Natural killer cell treated with Interleukin-12 subunit alpha and Interleukin-12 subunit beta and Interleukin-15 and Interleukin-18, amount 100 ng/mL, for 72 hours (primary cell): Measurements from ENCODE around the gene KCTD2. TPM values are rescaled to one million over a fixed set of nuclear protein-coding genes. Genes with fewer than 3 reads are reported as not detected.
"Not testable (repeated sequence)": the region's sequence is repeated elsewhere in the genome, so short reads cannot be mapped to it uniquely, and the experiment has no call there.

Source experiments
- ATAC-seq, 2 donors: fragments of 150-1000 bp; cut with Tn5 transposase in 1 of 2; sonication (Bioruptor Pico), chemical (Tn5 transposase) in 1 of 2; 2 replicates each; pipeline ENCODE4 v1.10.0; 2021
- DNase-seq: peaks from one replicate; pipeline ENCODE4 v3.0.0; 2022; ENCODE audit warnings: low spot score
- H3K27ac Mint-ChIP-seq, 2 donors: 1 replicate in 1 of 2; 2 replicates in 1 of 2; pipeline ENCODE4 v1.8.0; 2022; ENCODE audit warnings: mixed read lengths in 2 of 2, mild to moderate bottlenecking in 1 of 2, moderate library complexity in 1 of 2
- H3K27me3 Mint-ChIP-seq, 2 donors: 1 replicate in 1 of 2; 2 replicates in 1 of 2; pipeline ENCODE4 v1.8.0; 2022; ENCODE audit warnings: mixed read lengths in 2 of 2
- H3K36me3 Mint-ChIP-seq: one replicate; pipeline ENCODE4 v1.8.0; 2022; ENCODE audit warnings: mixed read lengths
- H3K4me1 Mint-ChIP-seq, 2 donors: 1 replicate in 1 of 2; 2 replicates in 1 of 2; pipeline ENCODE4 v1.8.0; 2022; ENCODE audit warnings: low read depth in 2 of 2, mixed read lengths in 2 of 2, mild to moderate bottlenecking in 1 of 2
- H3K4me3 Mint-ChIP-seq: one replicate; pipeline ENCODE4 v1.8.0; 2022; ENCODE audit warnings: mixed read lengths
- H3K9me3 Mint-ChIP-seq: 2 replicates; pipeline ENCODE4 v1.8.0; 2022; ENCODE audit warnings: mixed read lengths
- total RNA-seq, 2 donors: library from RNA; stranded (reverse); gene quantifications; one replicate each; pipeline ENCODE4 v1.2.3, GENCODE V29; 2022

Gene KCTD2
- total RNA-seq, 2 donors from 2014 or later, result 20.0 to 20.1 TPM

DNA sequence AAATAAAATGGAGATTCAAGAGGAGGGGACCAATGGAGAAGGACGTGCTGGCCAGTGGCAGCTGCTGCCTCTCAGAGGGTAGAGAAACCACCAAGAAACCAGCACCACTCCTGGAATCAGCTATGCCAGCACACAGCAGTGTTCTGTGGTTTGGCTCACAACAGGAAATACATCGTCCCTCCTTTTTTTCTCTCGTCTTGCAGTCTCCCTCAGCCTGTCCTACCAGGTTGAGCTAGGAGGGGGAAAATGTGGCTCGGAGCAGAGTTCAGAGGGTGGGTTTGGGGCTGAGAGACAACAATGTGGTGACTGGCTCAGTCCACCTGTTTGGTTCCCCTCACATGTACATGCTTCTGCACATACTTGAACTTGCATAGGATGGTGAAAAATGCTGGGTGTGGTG lies 20.8 kb downstream of the KCTD2 start:
- Mint-ChIP-seq H3K4me3 (no peak overlapping the region), H3K27me3 (no peaks in the 10 kb centered on the region), H3K27ac (no peak overlapping the region)

DNA sequence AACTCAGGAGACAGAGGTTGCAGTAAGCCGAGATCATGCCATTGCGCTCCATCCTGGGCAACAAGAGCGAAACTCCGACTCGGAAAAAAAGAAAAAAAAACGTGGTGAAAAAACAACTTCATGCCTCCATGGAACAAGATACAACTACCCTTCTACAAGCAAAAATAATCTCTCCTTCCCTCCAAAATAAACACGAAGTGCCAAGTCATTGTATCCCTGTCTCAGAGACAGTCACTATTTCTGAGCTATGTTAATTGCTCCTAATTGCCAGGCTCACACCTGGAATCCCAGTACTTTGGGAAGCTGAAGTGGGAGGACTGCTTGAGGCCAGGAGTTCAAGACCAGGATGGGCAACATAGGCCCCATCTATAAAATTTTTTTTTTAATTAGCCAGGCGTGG lies 21.7 kb downstream of the KCTD2 start:
- DNase-seq (no peak), ATAC-seq (no peak)
- Mint-ChIP-seq H3K4me3 (no peak overlapping the region), H3K27ac (no peak overlapping the region), H3K4me1 (peaks cover 6 to 19% of the 10 kb centered on the region in 2 donors), H3K36me3 (peaks cover 4% of the 10 kb centered on the region), H3K9me3 (no peaks in the 10 kb centered on the region), H3K27me3 (no peaks in the 10 kb centered on the region)

More for the DNA sequence above, 20.8 kb downstream of the KCTD2 start:
- no peaks in the 10 kb centered on the region for H3K9me3 Mint-ChIP-seq
- peak in 1 of 2 donors; percentile 71 for ATAC-seq
- no peak for DNase-seq
- H3K36me3 Mint-ChIP-seq, result peaks cover 4% of the 10 kb centered on the region
- H3K4me1 Mint-ChIP-seq, result peaks cover 6 to 19% of the 10 kb centered on the region in 2 donors

DNA sequence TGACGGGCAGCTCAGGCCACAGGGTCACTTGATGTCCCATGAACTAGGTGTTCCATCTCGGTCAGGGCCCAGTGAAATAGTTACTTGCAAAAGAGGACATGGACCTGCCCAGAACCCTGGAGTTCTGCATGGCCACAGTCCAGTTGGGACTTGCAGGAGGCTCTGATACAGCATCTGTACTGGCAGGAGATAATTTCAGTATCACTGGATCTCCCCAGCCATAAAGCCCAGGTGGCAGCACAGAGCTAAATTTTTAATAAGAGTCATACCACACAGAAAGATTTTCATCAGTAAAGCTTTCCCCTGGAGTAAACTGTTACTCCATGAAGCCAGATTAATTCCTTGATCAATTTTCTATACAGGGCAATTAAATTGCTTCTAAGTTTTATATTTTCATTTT lies 22.8 kb downstream of the KCTD2 start:
- H3K27ac Mint-ChIP-seq, result no peak overlapping the region
- DNase-seq (no peak), ATAC-seq (no peak)
- no peaks in the 10 kb centered on the region for H3K36me3 Mint-ChIP-seq
- no peaks in the 10 kb centered on the region for H3K27me3 Mint-ChIP-seq
- H3K4me3 Mint-ChIP-seq, result no peak overlapping the region
- peaks cover 6 to 19% of the 10 kb centered on the region in 2 donors for H3K4me1 Mint-ChIP-seq
- H3K9me3 Mint-ChIP-seq, result no peaks in the 10 kb centered on the region

DNA sequence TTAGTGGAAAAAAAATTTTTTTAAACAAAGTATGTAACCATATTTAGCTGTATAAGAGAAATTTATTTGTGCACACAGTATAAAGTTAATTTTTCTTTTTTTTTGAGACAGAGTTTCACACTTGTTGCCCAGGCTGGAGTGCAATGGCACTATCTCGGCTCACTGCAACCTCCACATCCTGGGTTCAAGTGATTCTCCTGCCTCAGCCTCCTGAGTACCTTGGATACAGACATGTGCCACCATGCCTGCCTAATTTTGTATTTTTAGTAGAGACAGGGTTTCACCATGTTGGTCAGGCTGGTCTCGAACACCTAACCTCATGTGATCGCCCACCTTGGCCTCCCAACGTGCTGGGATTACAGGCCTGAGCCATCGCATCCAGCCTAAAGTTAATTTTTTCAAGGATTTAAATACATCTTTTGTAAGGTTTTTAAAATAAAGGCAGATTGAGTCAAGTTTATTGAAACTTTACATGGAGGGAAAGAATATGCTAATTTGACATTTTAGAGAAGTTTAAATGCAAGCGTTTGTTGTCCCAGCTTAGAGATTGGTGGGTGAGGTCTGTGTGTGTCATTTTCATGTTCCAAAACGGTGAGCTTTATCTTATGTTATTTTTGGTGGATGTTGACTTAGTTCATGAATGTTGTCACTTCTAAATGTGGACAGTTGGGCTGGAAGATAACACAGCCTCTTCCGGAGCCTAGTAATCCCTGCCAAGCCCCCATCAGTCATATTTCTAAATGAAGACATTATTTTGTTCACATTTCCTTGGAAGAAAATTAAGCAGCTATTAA lies 24.6 kb downstream of the KCTD2 start:
- not testable (repeated sequence) for DNase-seq, H3K4me1 Mint-ChIP-seq, H3K27me3 Mint-ChIP-seq, H3K9me3 Mint-ChIP-seq, ATAC-seq, H3K36me3 Mint-ChIP-seq, H3K4me3 Mint-ChIP-seq
- peak overlapping the region in 1 of 2 donors; percentile 47 for H3K27ac Mint-ChIP-seq

DNA sequence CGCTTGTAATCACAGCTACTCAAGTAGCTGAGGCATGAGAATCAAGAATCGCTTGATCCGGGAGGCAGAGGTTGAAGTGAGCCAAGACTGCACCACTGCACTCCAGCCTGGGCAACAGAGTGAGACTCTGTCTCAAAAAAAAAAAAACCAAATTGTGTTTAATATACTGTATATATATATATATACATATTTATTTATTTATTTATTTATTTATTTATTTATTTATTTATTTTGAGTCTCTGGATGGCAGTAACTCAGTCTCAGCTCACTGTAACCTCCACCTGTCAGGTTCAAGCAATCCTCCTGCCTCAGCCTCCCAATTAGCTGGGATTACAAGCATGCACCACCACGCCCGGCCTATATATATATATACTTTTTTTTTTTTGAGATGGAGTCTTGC lies 25.9 kb downstream of the KCTD2 start:
- not testable (repeated sequence) for H3K9me3 Mint-ChIP-seq, H3K4me3 Mint-ChIP-seq, H3K4me1 Mint-ChIP-seq, H3K36me3 Mint-ChIP-seq, H3K27ac Mint-ChIP-seq, H3K27me3 Mint-ChIP-seq, ATAC-seq, DNase-seq

DNA sequence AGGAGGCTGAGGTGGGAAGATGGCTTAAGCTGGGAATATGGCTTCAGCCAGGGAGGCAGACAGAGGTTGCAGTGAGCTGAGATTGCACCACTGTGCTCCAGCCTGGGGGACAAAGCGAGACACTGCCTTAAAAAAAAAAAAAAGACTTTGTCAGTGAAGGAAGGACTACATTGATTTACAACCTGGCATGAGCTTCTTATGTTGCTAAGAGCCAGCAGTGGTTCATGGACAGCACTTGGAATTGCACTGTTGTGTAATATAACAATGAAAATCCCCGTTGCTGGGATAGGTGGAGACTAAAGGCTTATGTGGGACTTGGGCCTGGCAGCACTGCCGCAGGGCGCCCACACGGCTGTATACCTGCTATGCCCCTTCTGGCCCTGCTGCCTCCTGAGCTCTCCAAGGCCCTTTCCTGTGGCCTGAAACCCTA lies 26.6 kb downstream of the KCTD2 start:
- Mint-ChIP-seq H3K4me3 (no peak overlapping the region), H3K9me3 (no peaks in the 10 kb centered on the region), H3K27me3 (no peaks in the 10 kb centered on the region), H3K27ac (no peak overlapping the region), H3K4me1 (peaks cover 0 to 4% of the 10 kb centered on the region in 2 donors), H3K36me3 (no peaks in the 10 kb centered on the region)
- ATAC-seq, result no peak
- DNase-seq, result no peak

DNA sequence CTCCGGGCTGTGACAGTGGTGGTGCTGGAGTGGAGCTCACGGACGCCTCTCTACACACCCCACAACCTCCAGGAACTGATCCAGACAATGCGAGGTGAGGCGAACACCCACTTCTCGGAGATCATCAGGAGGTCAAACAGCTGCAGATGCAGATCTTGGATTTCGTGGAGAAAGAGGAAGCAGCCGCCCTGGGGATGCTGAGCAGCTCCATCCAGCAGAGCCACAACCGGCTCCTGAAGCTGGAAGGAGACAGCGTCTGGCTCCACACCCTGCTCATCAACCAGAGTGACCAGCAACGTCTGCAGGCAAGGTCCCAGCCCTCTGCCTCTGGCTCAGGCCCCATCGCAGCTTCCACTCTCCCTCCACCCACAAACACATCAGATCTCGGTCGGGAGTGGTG lies 27.5 kb downstream of the KCTD2 start:
- ATAC-seq (no peak), DNase-seq (no peak)
- H3K27ac Mint-ChIP-seq, result no peak overlapping the region
- H3K4me3 Mint-ChIP-seq, result no peak overlapping the region
- H3K4me1 Mint-ChIP-seq, result peaks cover 0 to 4% of the 10 kb centered on the region in 2 donors
- no peaks in the 10 kb centered on the region for H3K36me3 Mint-ChIP-seq
- no peaks in the 10 kb centered on the region for H3K27me3 Mint-ChIP-seq
- H3K9me3 Mint-ChIP-seq, result no peaks in the 10 kb centered on the region

DNA sequence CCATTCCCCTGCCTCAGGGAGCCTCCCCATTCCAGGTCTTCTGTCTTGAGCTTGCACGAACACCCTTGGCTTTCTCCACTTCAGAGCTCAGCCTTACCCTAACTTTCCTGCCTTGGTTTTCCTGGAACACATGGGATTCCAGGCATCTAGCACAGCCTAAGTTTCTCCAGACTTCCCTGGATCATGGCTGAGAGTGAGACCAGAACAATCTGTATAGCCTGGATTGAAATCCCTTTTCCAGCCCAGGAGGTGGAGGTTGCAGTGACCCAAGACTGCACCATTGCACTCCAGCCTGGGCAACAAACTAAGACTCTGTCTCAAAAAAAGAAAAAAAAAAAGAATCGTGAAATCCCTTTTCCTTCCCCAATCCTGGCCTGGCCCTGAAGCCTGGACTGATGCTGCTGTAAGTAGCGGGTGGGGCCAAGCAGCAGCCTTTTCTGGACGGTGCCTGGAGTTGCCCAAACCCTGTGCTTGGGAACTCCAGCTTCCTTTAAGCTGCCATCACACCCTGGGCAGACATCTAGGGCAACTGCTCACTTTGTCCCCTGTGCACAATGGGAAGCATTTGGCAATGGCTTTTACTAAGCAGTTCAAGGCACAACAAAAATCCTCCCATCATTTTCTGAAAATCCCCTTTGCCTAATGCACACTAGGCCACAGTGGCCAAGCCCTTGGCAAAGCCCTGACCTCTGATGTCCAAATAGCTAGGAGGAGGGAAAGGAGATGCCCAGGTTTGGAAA lies 28.7 kb downstream of the KCTD2 start:
- Mint-ChIP-seq H3K27me3 (no peaks in the 10 kb centered on the region), H3K27ac (no peak overlapping the region), H3K4me3 (no peak overlapping the region), H3K9me3 (no peaks in the 10 kb centered on the region), H3K36me3 (no peaks in the 10 kb centered on the region), H3K4me1 (peaks cover 0 to 4% of the 10 kb centered on the region in 2 donors)
- ATAC-seq, result no peak
- no peak for DNase-seq

DNA sequence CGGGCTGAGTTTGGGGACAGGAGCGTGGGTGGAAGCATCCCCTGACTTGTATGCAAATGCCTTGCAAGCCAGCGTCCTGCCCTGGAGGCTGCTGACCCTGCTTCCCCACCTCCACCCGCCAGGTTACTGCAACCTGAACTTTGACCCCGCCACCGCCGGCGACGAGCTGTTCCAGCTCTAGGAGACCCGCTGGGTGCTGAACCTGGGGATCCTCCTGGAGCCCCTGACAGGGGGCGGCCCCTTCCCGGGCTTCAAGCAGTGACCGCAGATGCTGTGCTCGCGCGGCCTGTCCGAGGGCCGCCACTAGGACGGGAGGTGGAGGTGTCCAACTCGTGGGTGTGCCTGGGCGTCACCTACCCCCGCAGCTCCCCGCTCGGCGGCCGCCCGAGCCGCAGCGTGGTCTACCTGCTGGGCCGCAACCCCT lies 30.1 kb downstream of the KCTD2 start:
- ATAC-seq, result peak in 1 of 2 donors; percentile 2
- peaks cover 0 to 4% of the 10 kb centered on the region in 2 donors for H3K4me1 Mint-ChIP-seq
- DNase-seq, result no peak
- peak overlapping the region; percentile 81 for H3K4me3 Mint-ChIP-seq
- no peaks in the 10 kb centered on the region for H3K9me3 Mint-ChIP-seq
- no peaks in the 10 kb centered on the region for H3K27me3 Mint-ChIP-seq
- no peaks in the 10 kb centered on the region for H3K36me3 Mint-ChIP-seq
- peak overlapping the region in 1 of 2 donors; percentile 49 for H3K27ac Mint-ChIP-seq

DNA sequence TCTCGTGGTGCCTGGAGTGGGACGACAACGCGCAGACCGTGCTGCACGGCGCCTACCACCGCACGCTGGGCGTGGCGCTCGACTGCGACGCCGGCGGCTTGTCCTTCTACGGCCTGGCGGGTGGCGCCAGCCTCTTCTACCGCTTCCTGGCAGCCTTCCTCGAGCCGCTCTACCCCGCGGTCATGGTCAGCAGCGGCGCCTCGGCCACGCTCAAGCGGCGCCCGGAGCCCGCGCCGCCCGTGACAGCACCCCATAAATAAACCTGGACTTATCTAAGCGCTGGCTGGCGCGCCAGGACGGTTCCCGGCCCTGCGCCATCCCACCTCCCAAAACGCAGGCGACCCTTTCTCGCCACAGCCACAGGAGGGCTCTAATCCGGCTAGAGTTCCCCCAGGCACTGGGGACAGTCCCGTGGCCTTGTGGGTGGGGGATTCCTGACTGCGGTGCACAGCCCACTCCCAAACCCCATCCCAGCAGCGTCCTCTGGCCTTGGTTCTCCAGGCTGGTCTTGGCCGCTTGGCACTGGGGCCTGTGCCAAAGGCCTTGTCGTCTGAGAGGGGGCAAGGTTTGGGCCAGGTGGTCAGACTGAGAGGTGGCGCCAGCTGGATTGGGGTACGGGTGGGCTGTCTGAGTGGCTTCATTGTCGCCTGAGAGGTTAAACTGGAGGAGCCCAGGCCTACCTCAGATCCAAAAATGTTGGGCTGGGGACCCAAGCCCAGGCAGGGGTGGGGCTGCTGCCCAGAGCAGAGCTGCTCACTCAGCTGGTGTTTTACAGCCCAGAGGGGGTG lies 30.7 kb downstream of the KCTD2 start:
- H3K4me1 Mint-ChIP-seq, result peaks cover 0 to 4% of the 10 kb centered on the region in 2 donors
- H3K27me3 Mint-ChIP-seq, result peaks cover 0 to 2% of the 10 kb centered on the region in 2 donors
- ATAC-seq (peak; percentile 91 to 92), DNase-seq (peak; percentile 75)
- peak overlapping the region; percentile 49 to 64 for H3K27ac Mint-ChIP-seq
- no peaks in the 10 kb centered on the region for H3K36me3 Mint-ChIP-seq
- H3K4me3 Mint-ChIP-seq, result peak overlapping the region; percentile 81
- no peaks in the 10 kb centered on the region for H3K9me3 Mint-ChIP-seq

DNA sequence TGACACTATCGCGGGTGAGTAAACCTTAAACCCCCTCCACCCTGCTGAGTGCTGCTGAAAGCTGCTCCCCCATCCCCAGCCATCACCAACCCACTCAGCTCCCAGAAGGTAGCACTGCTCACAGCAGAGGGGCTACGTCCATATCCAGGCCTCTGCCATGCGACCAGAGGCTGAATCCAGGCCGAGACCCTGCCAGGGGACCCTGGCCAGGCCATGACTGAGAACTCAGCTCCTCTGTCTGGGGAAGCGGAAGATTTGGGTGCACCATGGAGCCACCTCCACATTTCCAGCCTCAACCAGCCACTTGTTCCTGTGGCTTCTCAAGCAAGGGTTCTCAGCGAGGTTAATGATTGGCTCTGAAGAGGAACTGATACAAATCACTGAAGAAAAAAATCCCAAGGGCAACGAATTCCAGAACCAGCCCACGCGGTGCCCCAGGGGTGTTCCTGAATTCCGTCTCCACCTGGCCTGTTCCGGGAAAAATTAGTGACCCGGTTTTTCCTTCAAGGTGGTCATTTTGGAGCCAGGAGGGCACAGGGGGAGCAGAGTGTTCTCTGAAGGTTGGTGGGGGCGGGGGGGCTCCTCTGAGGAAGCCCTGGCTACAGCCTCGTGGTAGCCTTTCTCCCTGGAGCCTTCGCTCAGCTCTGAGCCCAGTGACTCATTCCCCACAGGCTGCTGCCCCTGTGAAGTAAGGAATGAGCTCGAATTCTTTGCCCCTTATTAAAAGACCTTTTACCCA lies 31.4 kb downstream of the KCTD2 start:
- H3K4me1 Mint-ChIP-seq, result peaks cover 0 to 4% of the 10 kb centered on the region in 2 donors
- DNase-seq, result no peak
- H3K4me3 Mint-ChIP-seq, result no peak overlapping the region

DNA sequence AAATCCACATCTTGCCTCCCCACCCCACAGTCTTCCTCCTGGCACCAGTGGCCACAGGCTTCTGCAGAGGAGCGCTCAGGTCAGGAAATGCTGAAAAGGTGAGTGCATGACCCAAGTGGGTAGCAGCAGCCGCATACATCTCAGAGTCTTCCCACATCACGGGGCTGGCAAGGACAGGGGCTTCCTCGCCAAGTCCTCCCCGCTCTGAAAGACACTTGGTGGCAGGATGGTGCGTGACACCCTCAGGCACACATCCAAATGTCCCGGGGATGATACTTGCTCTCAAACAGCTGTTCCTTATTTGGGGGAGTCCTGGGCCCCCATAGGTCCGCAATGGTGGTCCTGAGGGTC lies 32.0 kb downstream of the KCTD2 start:
- Mint-ChIP-seq H3K36me3 (no peaks in the 10 kb centered on the region), H3K9me3 (no peaks in the 10 kb centered on the region), H3K4me3 (no peak overlapping the region), H3K27ac (no peak overlapping the region), H3K27me3 (peaks cover 0 to 2% of the 10 kb centered on the region in 2 donors), H3K4me1 (peaks cover 0 to 4% of the 10 kb centered on the region in 2 donors)
- no peak for DNase-seq
- ATAC-seq, result no peak

More for the DNA sequence above, 31.4 kb downstream of the KCTD2 start:
- no peaks in the 10 kb centered on the region for H3K9me3 Mint-ChIP-seq
- no peaks in the 10 kb centered on the region for H3K36me3 Mint-ChIP-seq
- ATAC-seq, result no peak
- no peak overlapping the region for H3K27ac Mint-ChIP-seq
- H3K27me3 Mint-ChIP-seq, result peaks cover 0 to 2% of the 10 kb centered on the region in 2 donors
